ENCODE data around the gene CLDN7.
A peak's percentile ranks its signal among the peaks of the same experiment; 100 is the strongest.

The CLDN7 gene

DNA sequence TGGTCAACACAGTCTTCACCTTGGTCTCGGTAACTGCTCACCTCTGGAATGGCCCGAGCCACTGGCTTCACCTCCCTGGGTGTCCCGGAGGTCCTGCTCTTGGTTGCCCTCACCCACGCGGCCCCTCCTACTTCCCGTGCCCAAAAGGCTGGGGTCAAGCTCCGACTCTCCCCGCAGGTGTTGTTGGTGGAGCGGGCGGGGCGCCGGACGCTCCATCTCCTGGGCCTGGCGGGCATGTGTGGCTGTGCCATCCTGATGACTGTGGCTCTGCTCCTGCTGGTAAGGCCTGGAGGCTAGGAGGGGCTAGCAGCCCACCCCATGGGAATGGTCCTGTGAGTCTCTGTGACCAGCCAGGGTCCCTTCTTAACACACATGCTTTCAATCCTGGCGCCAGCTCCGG is 22.6 kb upstream of the CLDN7 start:
- no peak for DNase-seq

DNA sequence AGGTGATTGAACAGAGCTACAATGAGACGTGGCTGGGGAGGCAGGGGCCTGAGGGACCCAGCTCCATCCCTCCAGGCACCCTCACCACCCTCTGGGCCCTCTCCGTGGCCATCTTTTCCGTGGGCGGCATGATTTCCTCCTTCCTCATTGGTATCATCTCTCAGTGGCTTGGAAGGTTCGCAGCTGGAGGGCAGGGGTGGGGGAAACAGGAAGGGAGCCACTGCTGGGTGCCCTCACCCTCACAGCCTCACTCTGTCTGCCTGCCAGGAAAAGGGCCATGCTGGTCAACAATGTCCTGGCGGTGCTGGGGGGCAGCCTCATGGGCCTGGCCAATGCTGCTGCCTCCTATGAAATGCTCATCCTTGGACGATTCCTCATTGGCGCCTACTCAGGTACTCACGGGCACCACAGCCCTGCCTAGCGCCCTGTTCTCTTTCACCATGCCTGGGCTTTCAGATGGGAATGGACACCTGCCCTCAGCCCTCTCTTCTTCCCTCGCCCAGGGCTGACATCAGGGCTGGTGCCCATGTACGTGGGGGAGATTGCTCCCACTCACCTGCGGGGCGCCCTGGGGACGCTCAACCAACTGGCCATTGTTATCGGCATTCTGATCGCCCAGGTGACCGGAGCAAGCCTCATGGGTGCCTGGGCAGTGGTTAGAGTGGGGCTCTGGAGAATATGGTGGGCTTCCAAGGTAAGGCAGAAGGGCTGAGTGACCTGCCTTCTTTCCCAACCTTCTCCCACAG is 21.4 kb upstream of the CLDN7 start:
- DNase-seq = no peak

DNA sequence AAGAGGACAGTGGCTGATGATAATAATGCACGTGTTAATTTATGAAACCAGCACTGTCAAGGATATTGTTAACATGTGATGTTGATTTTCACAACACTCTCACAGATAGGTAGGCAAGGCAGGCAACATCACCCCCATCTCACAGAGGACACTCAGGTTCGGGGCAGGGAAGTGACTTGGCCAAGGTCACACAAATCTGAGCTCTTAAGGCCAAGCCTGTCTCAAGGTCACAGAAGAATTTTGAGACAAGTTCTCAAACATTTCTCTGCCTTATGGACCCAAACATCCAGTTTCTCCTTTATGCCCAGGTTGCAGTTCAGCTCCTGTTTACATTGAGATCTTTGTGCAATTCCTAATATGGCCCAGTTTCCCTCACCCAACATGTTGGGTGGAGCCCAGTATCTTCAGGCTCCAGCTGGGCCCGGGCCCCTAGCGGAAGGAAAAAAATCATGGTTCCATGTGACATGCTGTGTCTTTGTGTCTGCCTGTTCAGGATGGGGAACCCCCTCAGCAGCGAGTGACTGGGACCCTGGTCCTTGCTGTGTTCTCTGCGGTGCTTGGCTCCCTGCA is 20.6 kb upstream of the CLDN7 start:
- no peak for DNase-seq

DNA sequence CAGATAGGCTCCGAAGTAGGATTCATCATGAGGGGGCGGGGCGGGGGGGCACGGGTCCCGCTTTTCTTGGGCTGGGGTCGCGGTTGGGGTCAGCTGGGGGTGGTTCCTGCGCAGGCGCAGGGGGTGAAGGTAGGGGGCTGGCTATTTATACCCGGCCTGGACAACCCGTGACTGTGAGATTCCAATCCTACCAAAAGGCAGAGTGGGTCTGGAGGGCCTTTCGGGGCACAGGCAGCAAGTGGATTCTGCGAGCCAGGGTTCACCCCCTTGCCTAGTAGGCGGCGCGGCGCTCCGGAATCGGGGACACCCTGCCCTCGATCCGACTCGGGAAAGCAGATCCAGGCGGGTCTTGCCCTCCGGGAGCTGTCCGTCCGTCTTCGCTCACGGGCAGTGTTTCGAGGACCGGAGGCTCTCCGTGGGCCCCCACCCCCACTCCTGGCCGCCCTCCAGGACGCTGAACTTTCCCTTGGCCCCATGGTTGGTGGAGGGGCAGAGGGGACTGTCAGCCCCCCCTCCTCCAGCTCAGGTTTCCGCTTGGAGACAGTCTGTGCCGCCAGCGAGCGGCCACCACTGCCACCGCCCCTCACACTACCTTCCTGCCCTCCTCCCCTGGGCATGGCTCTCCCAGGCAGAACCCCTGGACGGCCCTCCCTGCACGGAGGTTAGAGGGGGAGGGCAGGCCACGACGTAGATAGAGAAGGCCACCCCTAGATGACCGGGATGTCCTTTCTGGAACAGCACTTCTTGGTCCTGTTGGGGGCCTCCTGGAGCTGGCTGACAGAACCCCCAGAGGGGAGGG is 19.9 kb upstream of the CLDN7 start:
- DNase-seq = no peak

DNA sequence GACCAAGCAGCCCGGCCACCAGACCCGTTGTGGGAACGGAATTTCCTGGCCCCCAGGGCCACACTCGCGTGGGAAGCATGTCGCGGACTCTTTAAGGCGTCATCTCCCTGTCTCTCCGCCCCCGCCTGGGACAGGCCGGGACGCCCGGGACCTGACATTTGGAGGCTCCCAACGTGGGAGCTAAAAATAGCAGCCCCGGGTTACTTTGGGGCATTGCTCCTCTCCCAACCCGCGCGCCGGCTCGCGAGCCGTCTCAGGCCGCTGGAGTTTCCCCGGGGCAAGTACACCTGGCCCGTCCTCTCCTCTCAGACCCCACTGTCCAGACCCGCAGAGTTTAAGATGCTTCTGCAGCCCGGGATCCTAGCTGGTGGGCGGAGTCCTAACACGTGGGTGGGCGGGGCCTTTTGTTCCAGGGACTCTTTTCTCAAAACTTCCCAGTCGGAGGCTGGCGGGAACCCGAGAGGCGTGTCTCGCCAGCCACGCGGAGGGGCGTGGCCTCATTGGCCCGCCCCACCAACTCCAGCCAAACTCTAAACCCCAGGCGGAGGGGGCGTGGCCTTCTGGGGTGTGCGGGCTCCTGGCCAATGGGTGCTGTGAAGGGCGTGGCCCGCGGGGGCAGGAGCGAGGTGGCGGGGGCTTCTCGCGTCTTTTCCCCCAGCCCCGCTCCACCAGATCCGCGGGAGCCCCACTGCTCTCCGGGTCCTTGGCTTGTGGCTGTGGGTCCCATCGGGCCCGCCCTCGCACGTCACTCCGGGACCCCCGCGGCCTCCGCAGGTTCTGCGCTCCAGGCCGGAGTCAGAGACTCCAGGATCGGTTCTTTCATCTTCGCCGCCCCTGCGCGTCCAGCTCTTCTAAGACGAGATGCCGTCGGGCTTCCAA is 19.0 kb upstream of the CLDN7 start, which contains the start of gene SLC2A4:
SLC2A4 (plus strand) TSS at position 645 of the 879 bp plus-strand sequence; CDS start at position 862, 217 bp downstream.
- peak; percentile 95 for DNase-seq

DNA sequence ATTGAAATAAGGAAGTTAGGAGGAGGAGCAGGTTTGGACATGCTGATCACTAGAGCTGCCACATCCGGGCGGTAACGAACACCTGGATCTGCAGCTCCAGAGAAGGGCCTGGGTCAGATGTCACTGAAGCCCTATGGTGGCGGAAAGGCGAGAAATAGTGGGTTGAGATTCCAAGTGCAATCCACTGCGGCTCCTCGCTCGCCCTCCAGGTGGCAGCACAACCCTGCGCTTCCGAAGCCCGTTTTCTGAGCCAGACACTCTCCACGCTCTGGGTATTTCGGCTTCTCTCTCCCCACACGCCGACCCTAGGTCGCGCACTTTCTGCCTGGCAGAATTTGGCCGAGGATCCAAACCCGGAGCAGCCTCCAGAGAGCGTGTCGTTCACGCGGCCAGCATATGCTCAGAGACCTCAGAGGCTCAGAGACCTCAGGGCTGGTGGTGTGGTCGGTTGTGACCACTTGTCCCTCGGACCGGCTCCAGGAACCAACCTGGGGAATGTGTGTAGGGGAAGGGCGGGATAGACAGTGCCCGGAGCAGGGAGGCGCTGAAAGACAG is 18.3 kb upstream of the CLDN7 start:
- peak; percentile 91 for DNase-seq

DNA sequence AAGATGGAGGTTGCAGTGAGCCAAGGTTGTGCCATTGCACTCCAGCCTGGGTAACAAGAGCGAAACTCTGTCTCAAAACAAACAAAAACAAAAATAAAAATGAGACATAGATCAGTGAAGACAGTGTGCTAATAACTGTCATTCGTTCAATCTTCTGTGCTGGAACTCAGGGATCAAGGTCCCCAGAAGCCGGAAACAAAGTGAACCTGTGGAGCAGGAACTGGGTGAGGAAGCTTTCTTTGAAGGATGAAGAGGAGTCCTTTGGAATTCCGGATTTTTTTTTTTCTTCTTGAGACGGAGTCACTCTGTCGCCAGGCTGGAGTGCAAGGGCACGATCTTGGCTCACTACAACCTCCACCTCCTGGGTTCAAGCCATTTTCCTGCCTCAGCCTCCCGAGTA is 17.2 kb upstream of the CLDN7 start:
- DNase-seq = no peak

DNA sequence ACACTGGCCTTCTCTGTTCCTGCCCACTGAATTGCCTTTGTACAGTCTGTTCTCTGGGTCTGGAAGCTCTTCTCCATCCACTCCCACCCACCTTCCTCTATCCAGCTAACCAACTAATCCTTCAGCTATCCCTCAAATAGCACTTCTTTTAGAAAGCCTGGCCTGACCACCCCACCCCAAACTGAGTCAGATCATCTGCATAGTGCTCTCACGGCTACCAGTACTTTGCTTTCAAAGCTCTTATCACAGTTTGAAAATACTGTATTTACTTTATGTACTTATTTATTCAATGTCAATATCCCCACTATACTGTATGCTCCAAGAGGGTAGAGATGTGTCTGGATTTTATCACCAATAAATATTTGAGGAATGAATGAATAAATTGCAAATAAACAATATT is 4.5 kb upstream of the CLDN7 start:
- DNase-seq = no peak

DNA sequence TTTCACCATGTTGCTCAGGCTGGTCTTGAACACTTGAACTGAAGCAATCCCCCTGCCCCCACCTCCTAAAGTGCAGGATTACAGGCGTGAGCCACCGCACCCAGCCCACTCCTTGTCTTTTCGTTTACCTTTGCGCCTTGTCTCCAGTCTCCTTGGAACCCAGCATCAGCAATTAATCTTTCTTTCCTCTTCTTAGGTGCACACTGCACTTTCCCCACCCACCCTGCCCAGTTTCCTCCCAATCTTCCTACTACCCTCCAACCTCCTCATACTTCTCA is 1.5 kb upstream of the CLDN7 start:
- DNase-seq = no peak

DNA sequence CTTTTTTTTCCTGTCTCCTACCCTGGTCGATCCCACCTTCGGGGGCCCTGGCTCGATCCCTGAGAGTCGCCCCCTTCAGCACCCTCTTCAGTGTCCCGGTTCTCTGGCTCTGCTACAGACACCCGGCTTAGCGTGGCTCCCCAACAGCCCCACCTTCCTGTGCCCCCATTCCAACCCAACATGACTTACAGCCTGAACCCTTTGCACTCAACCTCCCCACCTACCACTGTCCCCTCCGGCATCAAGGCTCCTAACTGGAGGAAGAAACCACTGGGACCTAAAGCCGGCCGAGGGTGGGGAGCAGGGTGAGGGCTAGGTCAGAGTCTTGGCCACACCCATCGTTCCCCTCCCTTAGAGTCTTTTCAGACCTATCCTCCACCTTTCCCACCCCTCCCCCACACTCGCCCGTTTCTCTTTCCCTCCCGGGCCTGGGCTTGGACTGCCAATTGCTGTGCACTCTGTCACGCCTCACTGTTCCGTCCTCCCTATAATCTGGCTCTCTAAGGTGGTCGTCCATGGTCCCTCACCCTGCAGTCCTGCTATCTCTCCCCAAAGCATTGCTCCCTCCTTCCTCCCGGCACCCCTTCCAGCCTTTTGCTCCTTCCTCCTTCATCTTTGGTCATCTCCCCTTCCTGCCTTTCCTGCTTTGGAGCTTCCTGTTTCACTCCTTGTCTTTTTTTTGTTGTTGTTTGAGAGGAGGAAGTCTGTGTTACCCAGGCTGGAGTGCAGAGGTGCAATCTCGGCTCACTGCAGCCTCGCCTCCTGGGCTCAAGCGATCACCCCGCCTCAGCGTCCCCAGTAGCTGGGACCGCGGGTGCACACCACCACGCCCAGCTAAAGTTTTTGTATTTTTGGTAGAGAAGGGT is 890 bp upstream of the CLDN7 start:
- DNase-seq = peak; percentile 34

DNA sequence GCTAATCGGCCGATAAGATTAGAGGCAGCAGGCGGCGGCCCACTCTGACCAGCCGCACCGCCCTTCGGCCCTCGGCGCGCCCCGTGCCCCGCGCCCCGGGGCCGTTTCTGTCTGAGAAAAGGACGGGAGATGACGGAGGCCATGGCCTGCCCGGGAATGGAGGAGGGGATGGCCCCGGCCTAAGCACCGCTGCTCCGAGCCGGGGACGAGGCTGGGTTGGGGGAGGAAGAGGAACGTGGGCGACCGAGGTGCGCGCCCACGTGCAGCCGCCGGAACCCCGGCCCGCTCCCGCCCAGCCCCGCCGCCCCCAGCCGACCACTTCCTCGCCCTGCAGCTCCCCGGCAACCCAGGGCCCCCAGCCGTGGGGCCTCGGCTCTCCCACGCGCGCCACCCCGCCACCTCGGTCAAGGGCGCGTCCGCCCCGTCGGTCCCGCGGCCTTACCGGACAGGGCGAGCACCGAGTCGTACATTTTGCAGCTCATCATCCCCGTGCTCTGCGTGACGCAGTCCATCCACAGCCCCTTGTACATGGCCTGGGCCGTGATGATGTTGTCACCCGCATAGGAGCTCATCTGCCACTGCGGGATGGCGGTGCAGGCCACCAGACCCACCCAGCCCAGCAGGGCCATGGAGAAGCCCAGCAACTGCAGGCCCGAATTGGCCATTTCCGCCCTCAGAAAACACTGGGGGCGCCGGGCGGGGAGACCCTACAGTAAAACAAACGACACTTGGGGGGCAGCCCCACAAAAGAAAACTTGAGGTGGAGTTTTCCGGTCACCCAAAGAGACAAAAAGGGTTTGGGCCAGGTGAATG is 693 bp downstream of the CLDN7 start:
- DNase-seq = no peak

DNA sequence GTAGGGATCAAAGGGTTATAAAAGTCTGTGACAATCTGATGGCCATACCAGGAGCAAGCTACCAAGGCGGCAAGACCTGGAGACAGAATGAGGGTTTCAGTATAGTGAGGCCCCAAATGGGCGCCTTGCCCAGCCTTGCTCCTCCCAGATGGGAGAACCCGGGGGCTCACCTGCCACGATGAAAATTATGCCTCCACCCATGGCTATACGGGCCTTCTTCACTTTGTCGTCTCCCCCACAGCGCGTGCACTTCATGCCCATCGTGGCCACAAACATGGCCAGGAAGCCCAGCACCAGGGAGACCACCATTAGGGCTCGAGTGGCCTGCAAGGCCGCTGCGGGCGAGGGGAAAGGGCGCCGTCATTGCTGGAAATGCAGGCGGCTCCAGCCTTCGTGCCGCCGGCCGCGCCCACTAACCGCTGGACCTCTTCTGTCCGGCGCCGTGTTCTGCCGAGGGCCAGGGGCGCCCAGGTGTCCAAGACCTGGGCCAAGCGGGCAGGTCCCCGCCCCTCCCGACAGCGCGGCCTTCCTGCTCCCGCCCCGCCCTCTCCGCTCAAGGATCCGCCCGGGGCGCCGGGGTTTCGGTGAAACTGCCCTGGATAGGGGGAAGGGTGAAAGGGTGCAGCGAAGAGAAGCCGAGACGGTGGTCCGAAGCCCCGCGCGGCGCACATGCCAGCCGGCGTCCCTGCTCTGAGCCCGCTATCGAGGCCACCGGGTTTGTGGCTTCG is 1.5 kb downstream of the CLDN7 start:
- DNase-seq = peak; percentile 34

DNA sequence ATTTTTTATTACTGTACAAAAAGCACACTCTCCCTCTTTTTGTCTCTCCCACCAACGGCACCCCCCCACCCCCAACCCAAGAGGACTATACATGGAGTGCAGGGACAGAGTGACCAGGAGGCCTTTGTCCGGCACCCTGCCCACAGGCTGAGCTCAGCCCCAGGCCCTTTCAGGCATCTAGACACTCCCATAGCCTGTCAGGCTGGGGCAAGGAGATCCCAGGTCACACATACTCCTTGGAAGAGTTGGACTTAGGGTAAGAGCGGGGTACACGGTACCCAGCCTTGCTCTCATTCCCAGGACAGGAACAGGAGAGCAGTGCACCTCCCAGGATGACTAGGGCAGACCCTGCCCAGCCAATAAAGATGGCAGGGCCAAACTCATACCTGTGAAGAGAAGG is 2.1 kb downstream of the CLDN7 start:
- no peak for DNase-seq

DNA sequence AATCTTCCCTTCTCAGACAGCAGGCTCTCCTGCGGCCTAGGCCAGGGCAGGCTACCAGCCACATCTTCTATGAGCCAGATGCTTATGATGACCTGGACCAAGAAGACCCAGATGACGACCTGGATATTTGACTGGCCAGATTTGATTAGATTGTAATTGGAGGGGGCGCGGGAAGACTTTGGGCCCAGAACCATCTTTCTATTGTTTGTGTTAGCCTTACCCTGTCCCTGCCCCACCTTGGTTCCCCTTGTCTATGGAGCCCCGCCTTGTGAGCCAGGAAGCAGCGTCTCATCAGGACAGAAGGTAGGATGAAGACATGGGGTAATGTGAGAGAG is 2.8 kb downstream of the CLDN7 start:
- DNase-seq = no peak

DNA sequence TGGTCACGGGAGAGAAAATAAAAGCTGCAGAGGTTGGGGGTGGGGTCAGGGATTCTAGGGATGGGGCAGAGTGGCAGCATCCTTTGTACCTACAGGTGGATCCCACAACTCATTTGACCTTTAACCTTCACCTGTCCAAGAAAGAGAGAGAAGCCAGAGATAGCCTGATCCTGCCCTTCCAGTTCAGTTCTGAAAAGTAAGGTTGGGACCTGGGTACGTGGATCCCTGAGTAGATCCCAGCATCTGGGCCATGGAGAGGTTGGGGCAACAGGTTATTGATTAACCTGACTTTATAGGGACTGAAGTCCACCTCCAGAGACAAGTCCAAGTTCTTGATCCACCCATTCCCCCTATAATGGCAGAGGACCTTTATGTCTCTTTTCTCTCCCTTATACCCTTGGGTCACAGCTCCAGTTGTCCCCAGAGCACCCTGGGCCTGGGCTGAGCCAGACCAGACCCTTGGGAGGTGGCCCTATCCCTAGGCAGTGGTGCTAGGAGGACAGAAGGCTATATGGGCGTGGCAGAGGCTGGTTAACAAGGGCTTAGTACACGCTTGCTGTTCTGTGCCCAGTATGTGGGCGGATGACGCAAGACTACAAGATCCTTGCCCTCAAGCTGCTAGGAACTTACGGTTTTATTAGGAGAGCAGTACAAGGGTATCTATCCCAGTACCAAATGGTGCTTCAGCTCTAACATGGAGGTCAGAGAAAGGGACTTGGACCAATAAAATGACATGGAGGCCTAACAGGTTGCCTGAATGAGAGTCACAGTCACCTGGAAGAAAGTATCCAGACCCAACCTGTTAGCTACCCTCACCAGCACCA is 3.3 kb downstream of the CLDN7 start:
- peak; percentile 38 for DNase-seq

DNA sequence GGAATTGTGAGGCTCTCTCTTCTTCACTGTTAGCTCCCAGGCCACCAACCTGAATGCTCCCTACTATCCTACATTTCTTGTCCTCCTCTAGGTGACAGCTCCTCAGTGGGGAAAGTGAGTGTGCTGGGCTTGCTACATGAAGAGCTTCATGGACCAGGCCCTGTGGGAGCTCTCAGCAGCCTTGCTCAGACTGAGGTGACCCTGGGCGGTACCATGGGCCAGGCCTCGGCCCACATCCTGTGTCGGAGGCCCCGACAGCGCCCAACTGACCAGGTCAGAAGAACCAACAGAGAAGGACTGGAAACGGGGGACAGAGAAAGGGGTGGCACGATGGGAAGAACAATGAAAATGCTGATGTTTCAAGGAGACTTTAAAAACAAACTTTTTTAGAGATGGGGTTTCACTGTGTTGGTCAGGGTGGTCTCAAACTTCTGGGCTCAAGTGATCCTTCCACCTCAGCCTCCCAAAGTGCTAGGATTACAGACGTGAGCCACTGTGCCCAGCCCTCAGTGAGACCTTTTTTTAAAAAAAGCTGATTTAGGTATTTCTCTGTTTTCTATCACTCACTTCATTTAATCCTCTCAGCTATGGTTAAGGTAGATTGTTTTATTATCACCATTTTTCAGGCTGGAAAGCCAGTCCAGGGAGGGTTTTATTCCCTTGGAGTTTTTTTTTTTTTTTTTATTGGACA is 5.4 kb downstream of the CLDN7 start:
- DNase-seq = no peak

DNA sequence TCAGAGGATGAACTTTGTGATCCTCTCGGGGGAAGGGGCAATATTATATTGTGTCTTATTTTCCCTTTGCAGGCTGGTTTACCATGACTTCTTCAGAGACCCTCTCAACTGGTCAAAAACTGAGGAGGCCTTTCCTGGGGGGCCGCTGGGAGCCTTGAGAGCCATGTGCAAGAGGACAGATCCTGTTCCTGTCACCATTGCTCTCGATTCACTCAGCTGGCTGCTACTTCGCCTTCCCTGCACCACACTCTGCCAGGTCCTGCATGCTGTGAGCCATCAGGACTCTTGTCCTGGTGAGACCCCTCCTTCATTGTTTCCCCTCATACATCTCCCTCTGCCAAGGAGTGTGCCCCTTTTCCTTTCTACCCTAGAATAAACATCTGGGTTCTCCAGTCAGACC is 7.8 kb downstream of the CLDN7 start:
- no peak for DNase-seq

DNA sequence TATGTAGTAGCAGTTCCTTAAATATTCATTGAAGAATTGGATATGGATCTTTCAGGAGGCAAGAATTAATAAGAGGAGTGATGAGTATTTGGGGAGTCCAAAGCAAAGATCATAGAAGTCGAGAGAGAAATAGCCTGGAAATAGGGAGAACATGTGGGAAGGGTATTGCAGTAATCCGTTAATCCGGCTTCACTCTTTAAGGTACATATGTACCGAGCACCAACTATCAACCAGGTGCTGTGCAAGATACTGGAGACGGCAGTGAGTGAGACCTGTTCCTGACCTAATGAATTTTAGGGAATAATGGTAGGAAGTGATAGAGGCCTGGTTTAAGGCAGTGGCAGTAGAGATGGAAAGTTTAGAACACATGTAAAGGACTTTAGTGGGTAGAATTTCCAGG is 9.2 kb downstream of the CLDN7 start:
- DNase-seq = no peak
